K562 (cell line): ENCODE measurements around the gene AKAP3. TPM values are rescaled to one million over a fixed set of nuclear protein-coding genes. Genes with fewer than 3 reads are reported as not detected.

Experiments used
- AFF1 ChIP-seq, 2 experiments: fragments of 450-650 bp; IDR thresholded peaks; 2 replicates each; pipeline ENCODE4 v1.6.1; 2018; ENCODE audit warnings: mild to moderate bottlenecking in 2 of 2, low read depth in 1 of 2; ENCODE audit not compliant: partially characterized antibody in 2 of 2
- CXXC5 ChIP-seq: fragments of 250-450 bp; sonication (Bioruptor Pico); IDR thresholded peaks from 2 replicates; pipeline ENCODE4 v1.8.0; 2022; ENCODE audit warnings: inconsistent platforms, mild to moderate bottlenecking, moderate library complexity
- ELF2 ChIP-seq: fragments of 250-450 bp; sonication (Bioruptor Pico); IDR thresholded peaks from 2 replicates; pipeline ENCODE4 v1.5.0; 2021; ENCODE audit warnings: mild to moderate bottlenecking
- EP400 ChIP-seq: fragments of 450-650 bp; IDR thresholded peaks from 2 replicates; pipeline ENCODE4 v1.6.1; 2017; ENCODE audit warnings: antibody characterized with exemption, mild to moderate bottlenecking, moderate library complexity
- ERF ChIP-seq: fragments of 450-650 bp; formaldehyde crosslinking; IDR thresholded peaks from 2 replicates; pipeline ENCODE4 v1.4.0; 2020; ENCODE audit warnings: mild to moderate bottlenecking, mixed read lengths
- ESRRA ChIP-seq: fragments of 450-650 bp; IDR thresholded peaks from 2 replicates; pipeline ENCODE4 v1.6.1; 2014; ENCODE audit warnings: low read depth, mild to moderate bottlenecking, moderate library complexity, borderline replicate concordance
- NFRKB ChIP-seq: fragments of 450-650 bp; IDR thresholded peaks from 2 replicates; pipeline ENCODE4 v1.6.1; 2016; ENCODE audit warnings: low read depth
- PHF8 ChIP-seq: fragments of 200-600 bp; sonication (generic); IDR thresholded peaks from 2 replicates; pipeline ENCODE4 v1.6.1; 2012; ENCODE audit warnings: mixed run types, mild to moderate bottlenecking, inconsistent platforms, low read length, moderate library complexity, borderline replicate concordance
- POLR2AphosphoS5 ChIP-seq: IDR thresholded peaks from 2 replicates; pipeline ENCODE4 v1.6.1; 2011; ENCODE audit warnings: mild to moderate bottlenecking, low read depth, low read length, moderate library complexity; ENCODE audit not compliant: control insufficient read depth, insufficient read depth
- POLR2H ChIP-seq: IDR thresholded peaks from 2 replicates; pipeline ENCODE4 v1.6.1; 2016; ENCODE audit warnings: missing genetic modification characterization, low read depth, mild to moderate bottlenecking, control low read depth, missing compliant biosample characterization, moderate library complexity
- SIN3A ChIP-seq, 2 experiments: fragments of 150-350 bp in 1 of 2; IDR thresholded peaks; 2 replicates each; pipeline ENCODE4 v1.6.1; 2011 to 2016; ENCODE audit warnings: borderline replicate concordance in 2 of 2, low read depth in 2 of 2, low read length in 2 of 2, mild to moderate bottlenecking in 2 of 2, moderate library complexity in 2 of 2; ENCODE audit not compliant: control insufficient read depth in 1 of 2
- SIN3B ChIP-seq: fragments of 450-650 bp; IDR thresholded peaks from 2 replicates; pipeline ENCODE4 v1.6.1; 2017; ENCODE audit warnings: low read depth, mild to moderate bottlenecking, moderate library complexity
- TAF9B ChIP-seq: fragments of 450-650 bp; IDR thresholded peaks from 2 replicates; pipeline ENCODE4 v1.6.1; 2018; ENCODE audit warnings: mild to moderate bottlenecking; ENCODE audit not compliant: partially characterized antibody
- TRIM25 ChIP-seq: fragments of 450-650 bp; IDR thresholded peaks from 2 replicates; pipeline ENCODE4 v1.7.0; 2016; ENCODE audit warnings: borderline replicate concordance
- YY1 ChIP-seq, 3 experiments: IDR thresholded peaks; 2 replicates each; pipeline ENCODE4 v1.6.1; 2011; ENCODE audit warnings: low read length in 2 of 3, mild to moderate bottlenecking in 2 of 3, moderate library complexity in 2 of 3, borderline replicate concordance in 1 of 3, control low read depth in 1 of 3, low read depth in 1 of 3; ENCODE audit not compliant: insufficient read depth in 3 of 3, insufficient replicate concordance in 2 of 3, control insufficient read depth in 1 of 3, insufficient read length in 1 of 3; ENCODE audit errors: extremely low read depth in 1 of 3
- ZNF197 ChIP-seq: fragments of 200-800 bp; sonication (Bioruptor generic); IDR thresholded peaks from 2 replicates; pipeline ENCODE4 v1.6.1; 2016; ENCODE audit warnings: low read depth, missing genetic modification characterization, missing compliant biosample characterization
- polyA plus RNA-seq, 8 experiments: library from polyadenylated mRNA; depleted of rRNA in 4 of 8; stranded (reverse) in 5 of 8; unstranded in 3 of 8; fragments of >200 nt; fragmentation: Nextera tagmentation in 2 of 8; fragmentation: Illumina TruSeq in 1 of 8; extraction: Ambion mirVana in 2 of 8; extraction: Trizol in 1 of 8; gene quantifications; 2 replicates each; pipeline versions ENCODE4 v1.2.1 to v1.2.3, GENCODE V29; 2011 to 2014; ENCODE audit warnings: inconsistent platforms in 1 of 8, missing spikeins in 1 of 8
- total RNA-seq, 7 experiments: library from RNA; depleted of rRNA in 6 of 7; stranded (reverse); fragments of >200 nt in 6 of 7; fragmentation: Illumina TruSeq in 2 of 7; extraction: Trizol in 2 of 7; gene quantifications; 2 replicates each; pipeline versions ENCODE4 v1.2.1 to v1.2.3, GENCODE V29; 2011 to 2021; ENCODE audit warnings: low replicate concordance in 1 of 7
- TF ChIP-seq, protein P1 (sequence below), 2 experiments: IDR thresholded peaks; 2 replicates each; pipeline ENCODE4 v1.6.1; 2011; ENCODE audit warnings: borderline replicate concordance in 1 of 2, control low read depth in 1 of 2, low read depth in 1 of 2, low read length in 1 of 2, mild to moderate bottlenecking in 1 of 2, mixed read lengths in 1 of 2, moderate library complexity in 1 of 2; ENCODE audit not compliant: insufficient read depth in 1 of 2, insufficient read length in 1 of 2, poor library complexity in 1 of 2, severe bottlenecking in 1 of 2; ENCODE audit errors: extremely low read depth in 1 of 2

The AKAP3 gene
- total and polyA plus RNA-seq, 9 of the 15 experiments (the other 6 are each of a cell fraction or from before 2014, with no cell fraction given): 0.17 to 2.8 (median 0.43) TPM

DNA sequence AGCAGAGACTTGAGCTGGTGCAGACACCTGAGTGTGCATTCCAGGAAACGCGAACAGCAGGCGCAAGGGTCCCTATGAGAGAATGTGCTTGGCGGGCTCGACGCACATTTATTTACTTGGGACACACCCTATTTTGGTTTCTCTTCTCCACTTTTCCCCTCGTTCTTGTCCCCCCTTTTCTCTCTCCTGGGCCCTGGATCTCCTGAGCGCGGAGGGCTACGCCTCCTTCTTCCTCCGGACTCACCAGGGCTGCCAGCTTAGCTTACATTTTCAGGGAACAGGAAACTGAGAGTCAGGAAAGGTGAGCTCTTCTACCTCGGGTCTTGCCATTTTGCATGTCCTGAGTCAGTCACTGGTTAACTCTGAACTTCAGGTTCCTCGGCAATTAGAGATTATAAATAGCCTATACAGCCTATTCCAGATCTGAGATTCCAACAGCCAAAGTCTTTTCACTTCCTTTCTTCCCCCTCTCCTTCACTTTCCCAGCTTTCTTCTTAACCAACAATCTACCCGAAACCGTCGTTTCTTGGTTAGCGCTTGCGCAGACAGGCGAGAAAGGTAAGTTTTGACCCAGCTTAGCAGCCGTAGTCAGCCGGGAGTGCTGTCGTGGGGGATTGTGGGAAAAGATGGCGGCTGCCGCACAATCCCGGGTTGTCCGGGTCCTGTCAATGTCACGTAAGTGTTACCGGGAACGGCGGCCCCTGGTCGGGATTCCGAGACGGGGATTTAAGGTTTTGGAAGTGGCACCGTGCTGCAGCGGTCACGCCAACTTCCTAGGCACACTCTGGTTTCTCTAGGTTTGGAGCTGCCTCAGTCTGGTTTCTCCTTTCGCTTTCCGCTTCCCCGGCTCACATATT lies at the start of gene AKAP3, which contains the start of gene NDUFA9 (continued):
- TF ChIP-seq SIN3A (IDR thresholded peaks at IDR 0.05; ENCODE audit: borderline replicate concordance in 2 of 2, control insufficient read depth in 1 of 2, low read depth in 2 of 2, low read length in 2 of 2) (peak; percentile 41 to 57; a peak in 2 of 4 replicates), TAF9B (peak; percentile 83), YY1 (IDR thresholded peaks at IDR 0.05; ENCODE audit: borderline replicate concordance in 1 of 3, control insufficient read depth in 1 of 3, extremely low read depth in 1 of 3, insufficient read depth in 3 of 3, insufficient read length in 1 of 3, insufficient replicate concordance in 2 of 3, low read depth in 1 of 3, low read length in 2 of 3) (peak; percentile 71 to 98 (median 95)), ZNF197 (peak; percentile 45; the same call in 1 of the 2 replicates), SIN3B (peak; percentile 90), EP400 (peak; percentile 66; the same call in 1 of the 2 replicates), POLR2AphosphoS5 (peak; percentile 78), NFRKB (peak; percentile 92), CXXC5 (CRISPR knock-in tag) (peak; percentile 43; the same call in 1 of the 2 replicates), TRIM25 (no peak), AFF1 (IDR thresholded peaks at IDR 0.05; ENCODE audit: low read depth in 1 of 2, partially characterized antibody in 2 of 2) (peak in 1 of 2 experiments; percentile 85), POLR2H (peak; percentile 71), ELF2 (CRISPR knock-in tag) (no peak), ERF (CRISPR knock-in tag) (0 out of 2 replicates have a peak, but pooled peaks have one; percentile 35), ESRRA (peak; percentile 89), PHF8 (peak; percentile 84)
- TF ChIP-seq, protein P1, sequence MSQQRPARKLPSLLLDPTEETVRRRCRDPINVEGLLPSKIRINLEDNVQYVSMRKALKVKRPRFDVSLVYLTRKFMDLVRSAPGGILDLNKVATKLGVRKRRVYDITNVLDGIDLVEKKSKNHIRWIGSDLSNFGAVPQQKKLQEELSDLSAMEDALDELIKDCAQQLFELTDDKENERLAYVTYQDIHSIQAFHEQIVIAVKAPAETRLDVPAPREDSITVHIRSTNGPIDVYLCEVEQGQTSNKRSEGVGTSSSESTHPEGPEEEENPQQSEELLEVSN (IDR thresholded peaks at IDR 0.05; ENCODE audit: borderline replicate concordance in 1 of 2, extremely low read depth in 1 of 2, insufficient read depth in 1 of 2, insufficient read length in 1 of 2, low read depth in 1 of 2, low read length in 1 of 2, poor library complexity in 1 of 2, severe bottlenecking in 1 of 2): peak in 1 of 2 experiments; percentile 54
